Raji (cell line): ENCODE measurements around the gene CDS1.

ENCODE experiments used
- POLR2A ChIP-seq: IDR thresholded peaks from 2 replicates; pipeline ENCODE4 v1.6.1; 2011; ENCODE audit warnings: low read depth, low read length, control low read depth; ENCODE audit not compliant: insufficient read depth

CDS1 gene

DNA sequence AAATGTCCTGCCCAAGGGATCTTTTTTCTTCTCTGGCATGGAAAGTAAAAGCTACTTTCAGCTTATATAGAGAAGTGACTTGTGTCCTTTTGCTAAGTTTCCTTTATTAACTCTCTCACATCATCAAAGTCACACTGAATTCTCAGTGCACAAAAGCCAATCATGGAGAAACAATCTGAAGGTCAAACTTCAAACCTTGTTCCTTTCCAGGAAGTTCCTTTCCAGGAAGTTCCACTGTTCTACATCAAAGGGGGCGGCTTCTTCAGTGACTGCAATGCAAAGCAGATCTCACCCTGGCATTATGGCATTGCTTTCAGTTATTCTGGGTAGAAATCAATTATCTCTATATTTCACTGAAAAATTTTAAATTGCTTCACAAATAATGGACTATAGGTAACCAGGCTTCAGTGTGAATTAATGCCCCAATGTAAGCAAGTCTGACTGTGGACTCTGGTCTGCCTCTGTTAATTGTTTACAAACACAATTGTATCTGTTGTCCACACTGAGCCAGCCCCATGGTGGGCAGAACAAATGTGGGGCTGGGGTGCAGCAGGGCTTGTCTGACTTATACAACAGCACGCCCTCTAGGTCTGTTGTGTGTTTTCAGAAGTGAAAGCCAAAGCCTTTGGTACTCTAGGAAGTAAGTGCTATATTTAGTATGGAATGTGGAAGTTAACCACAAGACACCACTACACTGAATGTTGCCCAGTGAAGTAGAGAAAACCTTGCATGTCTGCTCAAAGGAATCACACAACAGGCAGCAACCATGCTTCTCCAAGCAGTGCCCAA lies 98.8 kb downstream of the CDS1 start:
- TF ChIP-seq POLR2A, result no peak

DNA sequence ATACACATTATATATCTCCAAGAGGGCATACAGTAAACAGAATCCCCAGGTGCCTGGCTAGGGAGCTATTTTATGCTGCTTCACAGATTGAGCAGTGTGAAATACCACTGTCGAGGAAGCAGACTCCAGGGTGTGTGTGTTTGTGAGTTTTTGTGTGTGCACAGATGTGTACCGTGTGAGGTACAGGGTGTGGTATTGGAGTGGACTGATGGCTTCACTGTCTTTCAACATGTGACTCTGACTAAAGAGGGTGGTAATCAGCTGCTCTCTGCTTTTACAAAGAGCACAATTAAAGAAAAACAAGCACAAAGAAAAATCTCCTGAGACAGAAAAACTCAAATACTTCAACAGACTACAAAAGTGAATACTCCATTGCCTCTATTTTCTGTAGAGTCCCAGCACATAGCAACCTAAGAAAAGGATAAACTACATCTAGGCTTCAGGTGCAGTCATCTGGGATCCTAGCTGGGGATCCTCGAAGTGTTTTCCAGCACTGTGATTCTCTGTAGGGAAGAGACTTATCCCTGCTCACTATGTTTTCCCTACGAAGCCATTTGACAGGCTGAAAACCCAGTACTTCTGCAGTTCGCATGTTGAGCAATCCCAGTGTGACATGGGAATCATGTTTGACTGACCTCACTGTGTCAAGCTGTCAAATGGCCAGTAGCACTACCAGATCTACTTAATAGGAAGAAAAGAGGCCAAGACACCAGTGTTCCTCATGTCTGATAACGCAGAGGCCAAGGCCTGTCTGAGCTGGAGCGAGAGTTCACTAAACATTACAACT lies 100.3 kb downstream of the CDS1 start:
- no peak for TF ChIP-seq POLR2A

DNA sequence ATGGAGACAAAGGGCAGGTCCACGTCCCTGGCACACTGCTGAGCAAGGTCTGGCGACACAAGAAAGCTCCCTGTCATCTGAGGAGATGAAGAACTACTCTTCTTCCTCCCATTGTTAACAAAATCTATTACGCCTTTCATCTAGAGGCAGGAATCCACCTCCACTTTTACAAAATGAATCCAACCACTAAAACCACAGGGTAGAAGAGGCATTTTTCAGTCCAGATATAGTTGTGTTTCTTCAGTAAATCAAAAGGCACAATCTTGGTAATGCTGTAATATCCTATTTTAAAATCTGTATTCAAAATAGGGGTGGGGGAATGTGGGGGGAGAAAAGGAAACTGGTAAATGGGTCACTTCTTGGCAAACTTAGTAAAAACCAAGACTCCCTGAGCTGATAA lies 101.4 kb downstream of the CDS1 start:
- no peak for TF ChIP-seq POLR2A

DNA sequence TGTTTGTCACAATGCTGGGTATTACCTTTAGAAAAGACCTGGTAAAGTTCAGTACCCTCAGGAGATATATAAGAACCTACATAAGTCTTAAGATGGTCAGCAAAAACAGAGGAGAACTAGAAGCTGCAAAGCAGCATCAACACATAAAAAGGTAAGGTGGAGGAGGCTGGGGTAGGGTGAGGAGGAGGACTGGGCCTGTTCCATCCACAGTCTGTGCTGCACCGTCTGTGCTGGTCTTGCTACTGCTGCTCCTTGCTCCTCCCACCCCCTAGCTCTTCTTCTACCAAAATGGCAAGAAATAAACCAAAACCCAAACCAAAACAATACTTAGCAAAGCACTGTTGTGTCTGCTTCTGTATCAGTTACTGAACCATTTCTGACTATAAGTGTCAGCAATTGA lies 102.2 kb downstream of the CDS1 start:
- no peak for TF ChIP-seq POLR2A

DNA sequence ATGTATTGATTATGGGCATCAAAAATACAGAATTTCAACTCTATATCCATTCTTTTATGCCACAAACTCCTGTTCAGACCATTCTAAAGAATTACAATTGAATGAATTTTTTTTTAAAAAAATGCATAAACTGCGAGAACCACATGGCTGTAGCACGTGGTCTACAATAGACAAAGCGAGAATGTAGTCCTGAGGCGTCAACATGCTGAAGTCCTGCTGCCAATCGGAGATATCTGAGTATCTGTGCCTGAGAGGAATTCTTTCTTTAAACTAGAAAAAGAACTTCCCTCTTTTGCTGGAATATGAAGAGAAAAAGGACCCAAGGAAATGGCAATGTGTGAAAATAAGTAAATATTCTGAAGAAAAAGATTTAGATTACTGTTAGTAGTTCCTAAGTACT lies 105.7 kb downstream of the CDS1 start:
- TF ChIP-seq POLR2A, result no peak

DNA sequence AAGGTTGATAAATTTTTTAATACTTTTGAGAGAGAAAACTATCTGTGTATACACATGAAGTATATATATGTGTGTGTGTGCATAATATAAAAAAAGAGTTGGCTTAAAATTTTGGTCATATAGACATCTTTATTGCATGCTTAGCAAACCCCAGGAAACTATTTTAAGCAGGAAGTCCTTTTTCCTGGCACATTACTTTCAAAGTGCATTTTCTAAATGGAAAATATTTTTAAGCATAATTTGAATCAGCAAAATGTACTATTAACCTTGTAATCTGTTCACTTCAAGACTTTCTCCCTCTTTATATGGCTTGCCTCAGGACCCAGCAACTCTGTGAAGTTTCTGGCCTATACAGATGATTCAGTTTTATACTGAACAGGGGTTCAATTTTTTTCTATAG lies 106.3 kb downstream of the CDS1 start:
- TF ChIP-seq POLR2A, result no peak

DNA sequence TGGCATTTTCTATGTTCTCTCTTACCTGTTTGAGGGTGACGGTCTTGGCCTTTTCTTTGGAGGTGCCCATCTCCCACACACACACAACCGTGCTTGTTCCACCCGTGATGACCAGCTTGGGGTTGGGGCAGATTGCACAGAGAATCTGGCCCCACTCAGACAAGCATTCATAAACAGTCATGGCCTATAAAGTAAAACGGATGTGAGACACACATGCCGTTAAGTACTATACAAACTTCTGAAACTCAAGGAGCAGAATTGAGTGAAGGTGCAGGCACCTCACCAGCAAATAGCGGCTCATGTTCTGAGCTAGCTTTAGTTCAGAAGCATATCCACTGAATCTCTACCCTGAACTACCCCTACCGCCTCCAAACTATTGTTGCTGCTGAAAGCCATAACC lies 107.6 kb downstream of the CDS1 start:
- TF ChIP-seq POLR2A, result no peak

DNA sequence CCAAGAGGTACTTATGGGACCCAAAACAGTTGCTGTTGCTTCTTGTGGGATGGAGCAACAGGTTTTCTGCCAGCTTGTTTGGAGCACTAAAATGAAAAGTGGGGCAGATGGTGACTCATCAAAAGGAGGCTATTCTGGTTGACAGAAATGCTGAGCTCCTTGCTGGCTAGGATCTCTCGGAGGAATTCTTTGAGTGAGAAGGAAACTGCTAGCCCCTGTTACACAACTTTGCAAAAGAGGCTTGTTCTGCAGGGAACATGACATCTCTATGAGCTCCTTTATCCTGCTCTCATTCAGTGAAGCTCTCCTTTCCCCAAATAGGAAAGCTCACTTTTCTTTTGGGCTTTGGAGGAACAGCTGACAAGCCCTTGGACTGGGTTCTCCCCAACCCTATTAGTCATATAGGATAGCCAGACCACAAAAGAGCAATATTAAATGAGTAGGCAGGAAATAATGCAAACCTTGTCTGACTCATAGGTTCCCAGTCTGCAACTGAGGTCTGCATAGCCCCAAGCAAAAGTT lies 108.3 kb downstream of the CDS1 start:
- TF ChIP-seq POLR2A, result no peak

DNA sequence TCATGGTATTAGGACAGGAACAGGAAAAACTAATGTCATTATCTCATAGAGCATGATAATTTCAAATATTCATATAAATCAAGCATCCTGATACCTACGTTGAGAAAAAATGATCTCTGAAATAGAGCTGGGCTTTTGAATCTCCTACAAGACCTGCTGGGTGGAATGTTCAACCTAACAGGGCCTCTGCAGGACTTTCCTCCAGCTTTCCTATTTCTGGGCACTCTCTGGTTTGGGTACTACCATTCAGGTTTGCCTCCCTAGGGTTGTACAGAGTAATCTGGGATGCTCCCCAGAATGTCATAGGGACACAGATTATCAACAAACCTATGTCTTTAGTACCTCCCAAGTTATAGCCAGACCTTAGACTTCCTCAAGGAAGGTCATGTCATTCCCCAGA lies 108.9 kb downstream of the CDS1 start:
- no peak for TF ChIP-seq POLR2A

DNA sequence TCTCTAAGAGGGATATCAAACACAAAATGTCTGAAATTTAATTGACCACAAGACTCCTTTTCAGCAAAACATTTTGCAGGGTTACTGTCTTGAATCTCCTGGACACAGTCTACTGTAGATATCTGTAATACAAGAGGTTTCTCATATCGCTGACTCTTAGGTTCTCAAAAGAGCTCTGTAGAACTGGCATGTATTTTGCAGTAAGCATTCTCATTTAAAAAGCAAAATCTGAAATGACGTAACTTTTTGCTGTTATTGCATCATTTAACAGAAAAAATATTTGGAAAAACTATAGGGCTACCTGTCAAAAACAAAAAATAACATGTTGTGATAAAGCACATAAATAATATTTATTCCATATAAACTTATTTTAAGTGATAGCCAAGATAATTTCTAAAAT lies 114.2 kb downstream of the CDS1 start:
- TF ChIP-seq POLR2A, result no peak

DNA sequence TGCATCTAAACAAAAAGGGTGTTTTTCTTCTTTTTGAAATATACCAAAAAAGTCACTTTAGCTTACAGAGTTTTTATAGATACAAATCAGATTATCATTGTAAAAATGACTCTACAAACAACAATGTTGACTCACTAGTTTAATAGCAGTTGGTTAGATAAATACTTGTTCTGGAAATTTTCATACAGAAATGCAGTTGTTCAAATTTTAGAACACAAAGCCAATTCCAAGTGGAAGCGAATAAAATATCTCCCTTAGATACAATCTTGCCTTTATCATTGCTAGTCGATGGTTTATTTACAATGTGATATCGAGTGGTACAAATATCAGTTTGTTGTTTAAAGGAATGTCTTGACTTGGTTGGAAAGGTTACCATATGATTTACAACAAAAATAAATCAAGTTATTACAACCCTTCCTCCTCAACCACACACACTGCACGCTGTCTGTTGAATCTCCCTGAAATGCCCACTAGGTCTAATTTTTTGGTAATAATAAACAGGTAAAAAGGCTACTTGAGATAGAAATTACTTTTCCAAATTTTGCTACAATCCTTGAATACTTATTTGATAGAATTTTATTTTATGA lies 114.8 kb downstream of the CDS1 start:
- no peak for TF ChIP-seq POLR2A

DNA sequence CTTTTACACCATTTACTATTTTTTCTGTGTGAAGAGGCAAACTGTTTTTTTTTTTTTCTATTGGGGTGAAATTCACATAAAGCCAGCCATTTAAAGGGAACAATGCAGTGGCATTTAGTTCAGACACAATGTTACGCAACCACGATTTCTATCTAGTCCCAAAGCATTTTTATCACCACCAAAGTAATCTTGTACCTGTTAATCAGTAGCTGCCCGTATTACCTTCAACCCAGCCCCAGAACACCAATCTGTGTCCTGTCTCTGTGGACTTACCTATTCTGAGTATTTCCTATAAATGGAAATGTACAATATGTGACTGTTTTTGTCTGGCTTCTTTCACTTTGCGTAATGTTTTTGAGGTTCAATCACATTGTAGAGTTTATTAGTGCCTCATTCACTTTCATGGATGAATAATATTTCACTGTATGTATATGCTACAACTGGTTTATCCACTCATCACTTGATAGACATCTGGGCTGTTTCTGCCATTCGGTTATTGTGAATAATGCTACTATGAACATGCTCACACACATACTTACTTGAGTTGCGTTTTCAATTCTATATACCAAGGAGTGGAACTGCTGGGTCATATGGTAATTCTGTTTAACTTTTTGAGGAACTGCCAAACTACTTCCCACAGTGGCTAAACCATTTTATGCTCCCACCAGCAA lies 116.2 kb downstream of the CDS1 start:
- no peak for TF ChIP-seq POLR2A
